K562 (cell line): Measurements from ENCODE around the gene NAT10. TPM values are rescaled to one million over a fixed set of nuclear protein-coding genes. Genes with fewer than 3 reads are reported as not detected.

Experiments
- MTF1 ChIP-seq: fragments of 250-450 bp; sonication (Bioruptor Pico); IDR thresholded peaks from 2 replicates; pipeline ENCODE4 v1.9.0; 2021; ENCODE audit warnings: moderate library complexity, mild to moderate bottlenecking, inconsistent platforms, borderline replicate concordance
- polyA plus RNA-seq, 8 experiments: library from polyadenylated mRNA; depleted of rRNA in 4 of 8; stranded (reverse) in 5 of 8; unstranded in 3 of 8; fragments of >200 nt; fragmentation: Nextera tagmentation in 2 of 8; fragmentation: Illumina TruSeq in 1 of 8; extraction: Ambion mirVana in 2 of 8; extraction: Trizol in 1 of 8; gene quantifications; 2 replicates each; pipeline versions ENCODE4 v1.2.1 to v1.2.3, GENCODE V29; 2011 to 2014; ENCODE audit warnings: inconsistent platforms in 1 of 8, missing spikeins in 1 of 8
- total RNA-seq, 7 experiments: library from RNA; depleted of rRNA in 6 of 7; stranded (reverse); fragments of >200 nt in 6 of 7; fragmentation: Illumina TruSeq in 2 of 7; extraction: Trizol in 2 of 7; gene quantifications; 2 replicates each; pipeline versions ENCODE4 v1.2.1 to v1.2.3, GENCODE V29; 2011 to 2021; ENCODE audit warnings: low replicate concordance in 1 of 7
- TF ChIP-seq, protein P1 (sequence below): fragments of 250-450 bp; sonication (Bioruptor Pico); IDR thresholded peaks from 2 replicates; pipeline ENCODE4 v1.5.0; 2021
- TF ChIP-seq, protein P2 (sequence below): fragments of 200-600 bp; sonication (generic); IDR thresholded peaks from one replicate; pipeline ENCODE4 v1.6.1; 2012; ENCODE audit warnings: mild to moderate bottlenecking, low read depth, low read length, inconsistent platforms

Gene NAT10
- total and polyA plus RNA-seq, 9 of the 15 experiments (the other 6 are each of a cell fraction or from before 2014, with no cell fraction given): 55.4 to 125 (median 86.3) TPM

DNA sequence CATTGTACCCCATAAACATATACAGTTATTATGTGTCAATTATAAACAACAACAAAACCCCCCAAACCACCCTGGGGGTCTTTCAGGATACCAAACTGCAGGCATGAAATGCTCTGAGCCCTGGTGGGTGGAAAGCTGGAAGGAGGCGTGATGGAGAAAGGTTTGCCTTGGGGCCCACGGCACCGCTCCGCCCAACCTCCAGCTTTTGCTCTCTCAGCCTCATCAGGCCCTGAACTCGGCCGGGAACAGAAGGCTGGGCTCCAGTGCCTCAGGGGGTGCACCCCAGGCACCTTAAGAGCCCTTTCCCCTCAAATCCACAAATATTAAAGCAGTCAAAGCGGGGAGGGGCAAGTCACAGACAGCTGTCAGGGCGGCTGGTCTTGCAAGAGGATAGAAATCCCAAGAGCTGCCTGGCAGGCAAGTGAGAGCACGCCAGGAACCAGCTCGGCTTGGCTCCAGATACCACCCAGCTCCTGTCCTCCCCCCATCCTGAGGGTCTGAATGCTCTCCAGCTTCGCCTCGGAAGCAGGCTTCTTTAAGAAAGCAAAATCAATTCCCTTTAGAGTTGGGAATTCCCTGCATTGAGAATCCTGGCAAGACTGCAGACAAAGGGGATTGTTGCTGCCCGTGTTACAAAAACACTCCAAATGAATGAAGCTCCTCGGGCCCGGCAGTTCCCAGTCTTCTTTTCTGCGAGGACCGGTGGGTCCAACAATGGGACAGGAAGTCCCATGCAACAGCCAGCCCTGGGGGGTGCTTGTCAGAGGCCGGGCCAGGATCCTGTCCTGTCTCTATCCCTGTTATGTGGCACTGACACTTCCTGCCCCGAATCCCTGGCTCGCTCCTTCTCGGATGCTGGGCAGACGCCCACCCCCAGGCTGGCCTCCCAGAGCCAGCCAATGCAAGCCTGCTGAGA, 80.8 kb downstream of the NAT10 start (continued):
- TF ChIP-seq, protein P1, sequence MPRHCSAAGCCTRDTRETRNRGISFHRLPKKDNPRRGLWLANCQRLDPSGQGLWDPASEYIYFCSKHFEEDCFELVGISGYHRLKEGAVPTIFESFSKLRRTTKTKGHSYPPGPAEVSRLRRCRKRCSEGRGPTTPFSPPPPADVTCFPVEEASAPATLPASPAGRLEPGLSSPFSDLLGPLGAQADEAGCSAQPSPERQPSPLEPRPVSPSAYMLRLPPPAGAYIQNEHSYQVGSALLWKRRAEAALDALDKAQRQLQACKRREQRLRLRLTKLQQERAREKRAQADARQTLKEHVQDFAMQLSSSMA (CRISPR knock-in tag): no peak
- no peak for TF ChIP-seq MTF1
- TF ChIP-seq, protein P2, sequence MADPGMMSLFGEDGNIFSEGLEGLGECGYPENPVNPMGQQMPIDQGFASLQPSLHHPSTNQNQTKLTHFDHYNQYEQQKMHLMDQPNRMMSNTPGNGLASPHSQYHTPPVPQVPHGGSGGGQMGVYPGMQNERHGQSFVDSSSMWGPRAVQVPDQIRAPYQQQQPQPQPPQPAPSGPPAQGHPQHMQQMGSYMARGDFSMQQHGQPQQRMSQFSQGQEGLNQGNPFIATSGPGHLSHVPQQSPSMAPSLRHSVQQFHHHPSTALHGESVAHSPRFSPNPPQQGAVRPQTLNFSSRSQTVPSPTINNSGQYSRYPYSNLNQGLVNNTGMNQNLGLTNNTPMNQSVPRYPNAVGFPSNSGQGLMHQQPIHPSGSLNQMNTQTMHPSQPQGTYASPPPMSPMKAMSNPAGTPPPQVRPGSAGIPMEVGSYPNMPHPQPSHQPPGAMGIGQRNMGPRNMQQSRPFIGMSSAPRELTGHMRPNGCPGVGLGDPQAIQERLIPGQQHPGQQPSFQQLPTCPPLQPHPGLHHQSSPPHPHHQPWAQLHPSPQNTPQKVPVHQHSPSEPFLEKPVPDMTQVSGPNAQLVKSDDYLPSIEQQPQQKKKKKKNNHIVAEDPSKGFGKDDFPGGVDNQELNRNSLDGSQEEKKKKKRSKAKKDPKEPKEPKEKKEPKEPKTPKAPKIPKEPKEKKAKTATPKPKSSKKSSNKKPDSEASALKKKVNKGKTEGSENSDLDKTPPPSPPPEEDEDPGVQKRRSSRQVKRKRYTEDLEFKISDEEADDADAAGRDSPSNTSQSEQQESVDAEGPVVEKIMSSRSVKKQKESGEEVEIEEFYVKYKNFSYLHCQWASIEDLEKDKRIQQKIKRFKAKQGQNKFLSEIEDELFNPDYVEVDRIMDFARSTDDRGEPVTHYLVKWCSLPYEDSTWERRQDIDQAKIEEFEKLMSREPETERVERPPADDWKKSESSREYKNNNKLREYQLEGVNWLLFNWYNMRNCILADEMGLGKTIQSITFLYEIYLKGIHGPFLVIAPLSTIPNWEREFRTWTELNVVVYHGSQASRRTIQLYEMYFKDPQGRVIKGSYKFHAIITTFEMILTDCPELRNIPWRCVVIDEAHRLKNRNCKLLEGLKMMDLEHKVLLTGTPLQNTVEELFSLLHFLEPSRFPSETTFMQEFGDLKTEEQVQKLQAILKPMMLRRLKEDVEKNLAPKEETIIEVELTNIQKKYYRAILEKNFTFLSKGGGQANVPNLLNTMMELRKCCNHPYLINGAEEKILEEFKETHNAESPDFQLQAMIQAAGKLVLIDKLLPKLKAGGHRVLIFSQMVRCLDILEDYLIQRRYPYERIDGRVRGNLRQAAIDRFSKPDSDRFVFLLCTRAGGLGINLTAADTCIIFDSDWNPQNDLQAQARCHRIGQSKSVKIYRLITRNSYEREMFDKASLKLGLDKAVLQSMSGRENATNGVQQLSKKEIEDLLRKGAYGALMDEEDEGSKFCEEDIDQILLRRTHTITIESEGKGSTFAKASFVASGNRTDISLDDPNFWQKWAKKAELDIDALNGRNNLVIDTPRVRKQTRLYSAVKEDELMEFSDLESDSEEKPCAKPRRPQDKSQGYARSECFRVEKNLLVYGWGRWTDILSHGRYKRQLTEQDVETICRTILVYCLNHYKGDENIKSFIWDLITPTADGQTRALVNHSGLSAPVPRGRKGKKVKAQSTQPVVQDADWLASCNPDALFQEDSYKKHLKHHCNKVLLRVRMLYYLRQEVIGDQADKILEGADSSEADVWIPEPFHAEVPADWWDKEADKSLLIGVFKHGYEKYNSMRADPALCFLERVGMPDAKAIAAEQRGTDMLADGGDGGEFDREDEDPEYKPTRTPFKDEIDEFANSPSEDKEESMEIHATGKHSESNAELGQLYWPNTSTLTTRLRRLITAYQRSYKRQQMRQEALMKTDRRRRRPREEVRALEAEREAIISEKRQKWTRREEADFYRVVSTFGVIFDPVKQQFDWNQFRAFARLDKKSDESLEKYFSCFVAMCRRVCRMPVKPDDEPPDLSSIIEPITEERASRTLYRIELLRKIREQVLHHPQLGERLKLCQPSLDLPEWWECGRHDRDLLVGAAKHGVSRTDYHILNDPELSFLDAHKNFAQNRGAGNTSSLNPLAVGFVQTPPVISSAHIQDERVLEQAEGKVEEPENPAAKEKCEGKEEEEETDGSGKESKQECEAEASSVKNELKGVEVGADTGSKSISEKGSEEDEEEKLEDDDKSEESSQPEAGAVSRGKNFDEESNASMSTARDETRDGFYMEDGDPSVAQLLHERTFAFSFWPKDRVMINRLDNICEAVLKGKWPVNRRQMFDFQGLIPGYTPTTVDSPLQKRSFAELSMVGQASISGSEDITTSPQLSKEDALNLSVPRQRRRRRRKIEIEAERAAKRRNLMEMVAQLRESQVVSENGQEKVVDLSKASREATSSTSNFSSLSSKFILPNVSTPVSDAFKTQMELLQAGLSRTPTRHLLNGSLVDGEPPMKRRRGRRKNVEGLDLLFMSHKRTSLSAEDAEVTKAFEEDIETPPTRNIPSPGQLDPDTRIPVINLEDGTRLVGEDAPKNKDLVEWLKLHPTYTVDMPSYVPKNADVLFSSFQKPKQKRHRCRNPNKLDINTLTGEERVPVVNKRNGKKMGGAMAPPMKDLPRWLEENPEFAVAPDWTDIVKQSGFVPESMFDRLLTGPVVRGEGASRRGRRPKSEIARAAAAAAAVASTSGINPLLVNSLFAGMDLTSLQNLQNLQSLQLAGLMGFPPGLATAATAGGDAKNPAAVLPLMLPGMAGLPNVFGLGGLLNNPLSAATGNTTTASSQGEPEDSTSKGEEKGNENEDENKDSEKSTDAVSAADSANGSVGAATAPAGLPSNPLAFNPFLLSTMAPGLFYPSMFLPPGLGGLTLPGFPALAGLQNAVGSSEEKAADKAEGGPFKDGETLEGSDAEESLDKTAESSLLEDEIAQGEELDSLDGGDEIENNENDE: no peak
